ENCODE results near the gene PKN3.

The PKN3 gene

DNA sequence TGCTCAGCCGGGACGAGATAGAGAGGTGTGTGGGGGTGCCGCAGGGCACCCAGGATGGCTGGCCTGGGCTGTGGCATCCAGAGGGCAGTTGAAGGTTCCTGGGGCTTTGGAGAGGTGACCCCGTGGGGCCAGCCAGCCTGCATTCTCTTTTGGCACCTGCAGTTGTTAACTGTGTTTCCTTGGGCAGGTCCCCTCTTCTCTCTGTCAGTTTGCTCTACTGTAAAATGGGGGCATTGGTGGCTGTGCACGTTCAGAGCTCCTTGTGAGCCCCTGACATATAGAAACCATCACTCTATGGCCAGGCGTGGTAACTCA, 13.1 kb downstream of the PKN3 start:
- no peak for DNase-seq (ENCODE audit: extremely low read depth in 1 of 2, low read depth in 1 of 2)

DNA sequence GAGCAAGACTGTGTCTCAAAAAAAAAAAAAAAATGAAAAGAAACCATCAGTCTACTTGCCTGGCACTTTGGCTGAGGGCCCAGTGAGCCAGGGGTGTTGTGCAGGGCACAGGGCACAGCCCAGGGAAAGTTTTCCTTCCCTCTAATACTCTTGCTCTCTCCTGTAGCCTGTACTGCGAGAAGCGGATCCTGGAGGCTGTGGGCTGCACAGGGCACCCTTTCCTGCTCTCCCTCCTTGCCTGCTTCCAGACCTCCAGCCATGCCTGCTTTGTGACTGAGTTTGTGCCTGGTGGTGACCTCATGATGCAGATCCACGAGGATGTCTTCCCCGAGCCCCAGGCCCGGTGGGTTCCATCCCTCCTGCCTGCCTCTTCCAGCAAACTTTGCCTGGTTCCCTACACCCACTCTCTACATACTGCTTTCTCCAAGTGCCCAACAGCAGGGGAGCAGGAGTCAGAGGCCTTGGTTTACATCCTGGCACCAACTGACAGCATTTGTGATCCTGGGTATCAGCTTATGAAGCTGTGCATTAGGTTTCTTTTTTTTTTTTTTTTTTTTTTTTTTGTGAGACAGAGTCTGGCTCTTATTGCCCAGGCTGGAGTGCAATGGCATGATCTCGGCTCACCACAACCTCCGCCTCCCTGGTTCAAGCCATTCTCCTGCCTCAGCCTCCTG, 14.4 kb downstream of the PKN3 start:
- DNase-seq (ENCODE audit: extremely low read depth in 1 of 2, low read depth in 1 of 2): no peak

DNA sequence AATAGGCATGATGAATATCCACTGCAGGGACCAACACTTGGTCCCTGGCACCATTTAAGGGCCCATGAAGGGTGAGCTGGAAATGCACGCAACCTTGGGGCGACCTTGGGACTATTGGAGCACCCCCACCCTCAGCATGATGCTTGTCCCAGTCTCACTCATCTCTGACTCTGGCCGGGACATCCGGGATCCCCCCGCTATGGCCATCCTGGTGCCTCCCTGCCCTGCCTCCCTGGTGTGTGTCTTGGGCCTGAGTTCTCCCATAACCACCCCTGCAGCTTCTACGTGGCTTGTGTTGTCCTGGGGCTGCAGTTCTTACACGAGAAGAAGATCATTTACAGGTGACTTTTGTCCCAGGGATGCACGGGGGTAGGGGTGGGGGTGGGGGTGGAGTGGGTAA, 15.7 kb downstream of the PKN3 start:
- no peak for DNase-seq (ENCODE audit: extremely low read depth in 1 of 2, low read depth in 1 of 2)

DNA sequence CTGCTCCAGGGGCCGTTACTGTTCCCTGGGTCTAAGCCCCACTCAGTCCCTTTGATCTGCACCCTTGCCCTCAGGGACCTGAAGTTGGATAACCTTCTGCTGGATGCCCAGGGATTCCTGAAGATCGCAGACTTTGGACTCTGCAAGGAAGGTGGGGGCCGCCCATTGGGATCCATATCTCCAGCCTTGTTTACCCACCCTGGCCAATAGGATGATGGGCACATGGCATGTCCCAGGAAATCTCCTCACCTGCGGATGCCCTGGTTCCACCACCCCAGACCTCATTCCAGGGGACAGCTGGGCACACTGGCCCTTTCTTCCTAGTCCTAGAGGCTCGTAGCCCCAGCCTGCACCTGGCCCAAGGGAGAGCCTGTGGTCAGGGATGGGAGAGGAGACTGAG, 16.2 kb downstream of the PKN3 start:
- DNase-seq (ENCODE audit: extremely low read depth in 1 of 2, low read depth in 1 of 2): no peak

DNA sequence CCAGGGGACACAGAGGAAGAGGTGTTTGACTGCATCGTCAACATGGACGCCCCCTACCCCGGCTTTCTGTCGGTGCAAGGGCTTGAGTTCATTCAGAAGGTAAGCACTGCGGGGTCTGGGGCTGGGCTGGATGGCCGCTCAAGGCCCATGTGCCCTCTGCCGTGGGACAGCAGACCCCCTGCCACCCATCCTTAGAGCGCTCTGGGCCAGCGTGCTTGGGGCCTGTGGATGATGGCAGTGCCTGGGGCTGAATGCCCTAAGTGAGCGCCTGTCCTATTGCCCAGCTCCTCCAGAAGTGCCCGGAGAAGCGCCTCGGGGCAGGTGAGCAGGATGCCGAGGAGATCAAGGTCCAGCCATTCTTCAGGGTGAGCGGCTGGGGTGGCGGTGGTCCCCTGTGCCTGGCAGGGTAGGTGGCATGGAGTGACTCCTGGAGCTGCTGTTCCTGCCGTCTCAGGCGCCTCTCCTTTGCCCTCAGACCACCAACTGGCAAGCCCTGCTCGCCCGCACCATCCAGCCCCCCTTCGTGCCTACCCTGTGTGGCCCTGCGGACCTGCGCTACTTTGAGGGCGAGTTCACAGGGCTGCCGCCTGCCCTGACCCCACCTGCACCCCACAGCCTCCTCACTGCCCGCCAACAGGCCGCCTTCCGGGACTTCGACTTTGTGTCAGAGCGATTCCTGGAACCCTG, 17.8 kb downstream of the PKN3 start:
- DNase-seq (ENCODE audit: extremely low read depth in 1 of 2, low read depth in 1 of 2): no peak

DNA sequence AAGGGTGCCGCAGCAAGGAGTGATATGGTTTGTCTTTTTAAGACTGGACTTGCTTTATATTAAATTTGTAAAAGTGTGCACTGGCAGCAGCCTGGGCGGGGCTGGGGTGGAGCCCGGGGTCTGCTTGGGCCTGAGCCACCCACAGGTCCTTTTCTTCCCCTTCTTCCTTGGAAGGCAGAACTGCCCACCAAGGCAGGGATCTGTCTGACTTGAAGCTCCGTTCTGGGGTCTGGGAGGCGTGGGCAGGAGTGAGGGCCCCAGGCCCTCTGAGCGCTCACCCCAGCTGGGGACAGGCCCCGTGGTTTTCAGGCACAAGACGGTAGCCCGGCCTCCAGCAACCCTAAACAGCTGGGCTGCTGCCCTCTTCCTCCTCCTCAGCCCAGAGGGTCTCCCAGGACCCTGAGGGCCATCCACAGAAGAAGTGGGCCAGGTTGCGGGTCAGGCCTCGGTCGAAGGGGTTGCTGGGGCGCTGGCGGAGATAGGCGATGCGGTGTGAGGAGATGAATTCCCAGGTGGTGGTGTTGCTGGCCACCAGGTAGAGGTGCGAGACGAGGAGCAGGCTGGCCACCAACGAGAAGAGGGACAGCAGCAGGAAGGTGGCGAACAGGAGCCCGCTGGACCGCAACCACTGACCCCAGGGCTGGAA, 18.7 kb downstream of the PKN3 start:
- no peak for DNase-seq (ENCODE audit: extremely low read depth in 1 of 2, low read depth in 1 of 2)

DNA sequence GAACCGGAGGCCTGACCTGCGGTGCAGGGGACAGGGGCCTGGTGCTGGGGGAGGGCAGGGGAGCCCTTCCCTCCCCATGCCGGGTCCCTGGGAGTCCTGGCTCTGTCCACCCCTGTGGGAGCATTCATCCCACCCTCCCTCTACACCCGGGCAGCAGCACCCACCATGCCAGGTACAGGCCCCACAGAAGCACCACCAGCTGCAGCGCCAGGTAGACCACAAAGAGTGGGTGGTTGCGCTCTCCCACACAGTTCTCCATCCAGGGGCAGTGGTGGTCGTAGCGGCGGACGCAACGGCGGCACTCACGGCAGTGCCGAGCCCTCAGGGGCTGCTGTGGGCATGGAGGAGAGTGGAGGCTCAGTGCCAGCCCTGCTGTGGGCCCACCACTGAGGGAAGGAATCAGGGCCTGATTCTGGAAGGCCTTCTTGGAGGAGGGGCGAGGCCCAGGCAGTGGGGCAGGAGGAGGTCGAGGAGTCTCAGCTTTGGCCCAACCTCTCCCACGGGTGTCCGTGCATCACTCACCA, 19.2 kb downstream of the PKN3 start:
- no peak for DNase-seq (ENCODE audit: extremely low read depth in 1 of 2, low read depth in 1 of 2)

DNA sequence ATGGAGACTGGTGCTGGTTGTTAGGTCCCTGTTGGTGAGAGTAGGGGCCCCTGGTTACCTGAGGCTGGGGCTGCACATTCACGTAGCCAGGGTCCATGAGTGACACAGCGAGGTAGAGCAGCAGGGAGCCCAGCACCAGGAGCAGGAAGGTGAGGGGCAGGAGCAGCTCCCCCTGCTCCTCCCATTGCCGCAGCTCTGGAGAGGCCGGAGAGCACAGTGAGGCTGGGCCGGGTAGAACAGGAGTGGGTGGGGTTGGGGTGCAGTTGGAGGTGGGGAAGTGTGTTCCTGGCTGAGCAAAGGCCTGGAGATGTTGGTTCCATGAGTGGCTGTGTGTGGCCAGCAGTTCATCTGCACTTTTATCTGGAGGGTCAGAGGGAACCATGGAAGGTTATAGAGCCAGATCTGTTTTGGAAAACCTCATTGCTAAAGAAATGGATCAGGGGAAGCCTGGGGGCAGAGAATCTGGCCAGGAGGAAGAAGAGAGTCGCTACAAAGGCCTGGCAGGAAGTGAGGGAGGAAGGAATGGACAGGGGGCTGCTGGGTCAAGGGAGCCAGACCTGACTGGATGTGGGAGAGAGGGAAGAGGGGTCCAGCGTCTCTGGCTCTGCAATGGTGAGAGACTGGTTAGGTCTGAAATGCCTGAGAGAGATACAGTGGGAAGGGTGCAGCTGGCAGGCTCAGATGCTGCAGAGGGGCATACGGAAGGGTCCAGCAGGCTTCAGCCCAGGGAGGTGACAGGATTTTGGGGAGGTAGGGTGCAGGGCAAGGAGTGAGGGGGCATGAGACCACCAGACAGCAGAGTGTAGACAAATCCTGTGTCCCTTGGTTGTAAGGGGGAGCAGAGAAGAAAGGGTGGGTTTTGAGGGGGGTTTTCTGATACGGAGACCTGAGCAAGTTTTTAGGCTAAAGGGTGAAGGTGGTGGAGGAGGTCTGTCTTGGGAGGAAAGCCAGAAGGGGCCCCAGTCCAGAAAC, 20.4 kb downstream of the PKN3 start:
- no peak for DNase-seq (ENCODE audit: extremely low read depth in 1 of 2, low read depth in 1 of 2)

DNA sequence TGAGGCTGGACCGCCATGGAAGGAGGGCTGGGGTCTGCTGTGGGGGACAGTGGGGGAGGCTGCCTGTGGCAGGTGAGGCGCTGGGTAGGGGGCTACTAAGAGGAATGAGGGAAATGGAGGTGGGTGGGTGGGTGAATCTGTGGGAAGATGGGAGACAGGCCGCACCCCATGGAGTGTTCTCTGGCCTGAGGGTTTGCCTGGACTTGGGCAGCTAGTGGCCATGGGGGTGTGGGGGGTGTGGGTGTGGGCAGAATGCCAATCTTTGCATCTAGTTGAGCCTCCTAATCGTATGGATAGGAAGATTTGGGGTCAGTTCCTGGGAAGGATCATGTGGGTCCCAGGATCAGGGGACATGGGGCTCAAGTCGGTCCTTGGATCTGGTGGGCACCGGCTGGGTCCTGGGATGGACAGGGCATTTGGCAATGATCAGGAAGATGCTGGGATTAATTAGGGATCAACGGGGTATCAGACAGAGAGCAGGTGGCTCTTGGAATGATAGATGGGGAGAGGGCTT, 21.1 kb downstream of the PKN3 start:
- DNase-seq (ENCODE audit: extremely low read depth in 1 of 2, low read depth in 1 of 2): no peak

DNA sequence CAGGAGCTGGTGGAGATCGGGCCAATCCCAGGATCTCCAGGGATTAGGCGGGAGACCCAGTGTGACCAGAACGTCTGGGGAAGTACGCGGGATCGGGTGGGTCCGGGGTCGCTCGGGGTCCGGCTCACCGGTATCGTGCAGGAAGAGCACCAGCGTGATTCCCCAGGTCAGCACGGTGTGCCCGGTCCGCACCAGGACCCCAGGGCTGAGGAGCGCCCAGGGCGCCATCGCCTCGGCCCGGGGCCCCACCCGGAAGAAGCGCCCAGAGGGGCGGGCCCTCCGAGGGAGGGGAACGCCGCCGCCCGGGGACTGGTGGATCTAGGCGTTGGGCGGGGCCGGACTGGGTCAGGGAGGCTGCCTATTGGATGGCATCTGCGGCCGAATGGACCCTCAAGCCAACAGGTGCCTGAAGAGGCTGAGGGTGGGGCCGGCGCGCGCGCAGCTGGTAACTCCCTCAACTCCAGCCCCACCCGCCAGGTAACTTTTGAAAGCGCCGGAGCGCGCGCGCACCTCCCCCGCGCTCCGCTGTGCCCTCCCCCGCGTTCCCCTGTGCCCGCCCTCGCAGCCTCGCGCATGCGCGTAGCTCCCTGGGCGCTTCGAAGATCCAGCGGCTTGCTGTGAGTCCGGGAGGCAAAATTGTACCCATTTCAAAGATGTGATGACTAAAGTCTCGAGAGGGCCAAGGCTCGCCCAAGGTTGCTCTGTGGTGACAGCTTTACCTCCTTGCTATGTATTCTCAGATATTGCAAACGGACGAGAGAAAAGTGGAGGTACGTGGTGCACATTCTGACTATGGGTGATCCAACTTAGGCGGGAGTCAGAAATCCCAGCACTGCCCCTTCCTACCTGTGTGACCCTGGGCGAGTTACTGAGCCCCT, 21.8 kb downstream of the PKN3 start, which contains the start of gene ZDHHC12:
Gene ZDHHC12, minus strand, starts transcription at position 262 of the 878 bp plus-strand sequence. Its CDS starts 34 bp downstream, at position 228.
- peak; percentile 97 to 98 for DNase-seq (ENCODE audit: extremely low read depth in 1 of 2, low read depth in 1 of 2)

DNA sequence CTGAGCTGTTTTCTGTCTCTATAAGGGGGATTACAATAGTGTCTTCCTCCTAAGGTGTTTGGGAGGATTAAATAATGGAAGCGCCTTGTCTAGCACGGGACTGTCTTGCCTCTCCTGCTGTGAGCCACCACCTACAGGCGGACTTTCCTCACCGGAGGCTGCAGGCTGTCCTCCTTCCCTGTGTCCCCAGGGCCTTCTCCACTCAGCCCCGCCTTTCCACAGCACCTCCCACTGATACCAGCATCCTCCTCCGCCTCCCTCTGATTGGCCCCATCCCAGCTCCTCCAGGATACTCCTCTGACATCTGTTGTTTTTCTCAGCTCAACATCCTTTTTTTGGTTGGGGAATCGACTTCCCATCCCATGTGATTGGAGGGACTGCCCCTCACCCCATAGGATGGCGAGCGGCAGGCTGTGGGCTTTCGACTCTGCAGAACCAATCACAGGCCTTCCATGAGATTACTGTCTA, 22.5 kb downstream of the PKN3 start:
- no peak for DNase-seq (ENCODE audit: extremely low read depth in 1 of 2, low read depth in 1 of 2)

DNA sequence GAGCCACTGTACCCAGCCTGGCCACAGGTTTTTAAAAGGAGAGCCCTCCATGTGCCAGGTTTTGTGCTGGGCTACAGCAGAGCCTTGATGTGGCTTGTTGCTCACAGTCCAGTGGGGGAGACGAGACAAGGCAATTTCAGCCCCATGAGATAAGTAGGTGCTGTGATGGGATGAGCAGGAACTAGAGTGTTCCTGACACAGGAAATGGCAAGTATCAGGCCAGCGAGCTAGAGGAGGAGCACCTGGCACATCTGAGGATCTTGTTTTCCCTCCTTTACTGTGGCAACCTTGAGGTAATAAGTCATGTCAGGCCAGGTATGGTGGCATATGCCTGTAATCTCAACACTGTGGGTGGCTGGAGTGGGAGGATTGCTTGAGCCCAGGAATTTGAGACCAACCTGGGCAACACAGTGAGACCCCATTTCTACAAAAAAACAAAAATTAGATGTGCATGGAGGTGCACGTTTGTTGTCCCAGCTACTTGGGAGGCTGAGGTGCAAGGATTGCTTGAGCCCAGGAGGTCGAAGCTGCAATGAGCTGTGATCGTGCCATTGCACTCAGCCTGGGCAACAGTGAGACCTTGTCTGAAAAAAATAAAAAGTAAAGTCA, 25.4 kb downstream of the PKN3 start:
- DNase-seq (ENCODE audit: extremely low read depth in 1 of 2, low read depth in 1 of 2): no peak

DNA sequence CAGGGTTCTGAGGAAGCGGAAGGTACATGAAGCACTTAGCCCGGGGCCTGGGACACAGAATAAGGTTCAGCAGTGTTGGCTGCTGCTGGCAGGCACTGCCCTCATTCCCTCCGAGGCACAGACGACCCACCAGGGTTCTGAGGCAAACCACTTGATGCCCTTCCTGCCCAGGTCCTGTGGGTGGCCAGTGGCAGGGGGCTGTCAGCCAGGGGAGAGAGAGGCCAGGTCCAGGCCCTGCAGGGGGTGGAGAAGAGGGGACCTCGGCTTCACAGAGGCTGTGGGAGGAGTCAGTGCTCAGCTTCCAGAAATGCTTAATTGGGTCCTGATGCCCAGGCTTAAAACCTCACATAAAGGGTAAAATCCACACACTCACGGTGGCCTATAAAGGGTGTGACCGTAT, 26.0 kb downstream of the PKN3 start:
- no peak for DNase-seq (ENCODE audit: extremely low read depth in 1 of 2, low read depth in 1 of 2)

DNA sequence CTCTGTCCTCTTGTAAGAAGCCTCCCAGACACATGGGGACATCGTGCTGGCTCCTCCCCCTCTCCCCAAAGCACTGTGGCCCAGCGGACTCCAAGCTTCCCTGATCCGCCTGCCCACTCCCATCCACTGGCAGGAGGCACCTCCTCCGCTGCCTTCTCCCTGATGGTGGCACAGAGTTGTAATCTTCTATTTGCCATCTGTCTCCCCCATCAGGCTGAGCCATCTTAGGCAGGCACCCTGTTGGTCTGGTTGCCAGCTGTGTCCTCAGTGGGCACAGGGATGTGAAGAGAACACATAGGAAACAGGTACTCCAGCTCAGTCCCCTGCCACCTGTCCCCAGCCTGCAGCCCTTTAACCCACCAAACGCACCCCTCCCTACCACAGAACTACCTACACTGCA, 27.0 kb downstream of the PKN3 start:
- DNase-seq (ENCODE audit: extremely low read depth in 1 of 2, low read depth in 1 of 2): no peak

DNA sequence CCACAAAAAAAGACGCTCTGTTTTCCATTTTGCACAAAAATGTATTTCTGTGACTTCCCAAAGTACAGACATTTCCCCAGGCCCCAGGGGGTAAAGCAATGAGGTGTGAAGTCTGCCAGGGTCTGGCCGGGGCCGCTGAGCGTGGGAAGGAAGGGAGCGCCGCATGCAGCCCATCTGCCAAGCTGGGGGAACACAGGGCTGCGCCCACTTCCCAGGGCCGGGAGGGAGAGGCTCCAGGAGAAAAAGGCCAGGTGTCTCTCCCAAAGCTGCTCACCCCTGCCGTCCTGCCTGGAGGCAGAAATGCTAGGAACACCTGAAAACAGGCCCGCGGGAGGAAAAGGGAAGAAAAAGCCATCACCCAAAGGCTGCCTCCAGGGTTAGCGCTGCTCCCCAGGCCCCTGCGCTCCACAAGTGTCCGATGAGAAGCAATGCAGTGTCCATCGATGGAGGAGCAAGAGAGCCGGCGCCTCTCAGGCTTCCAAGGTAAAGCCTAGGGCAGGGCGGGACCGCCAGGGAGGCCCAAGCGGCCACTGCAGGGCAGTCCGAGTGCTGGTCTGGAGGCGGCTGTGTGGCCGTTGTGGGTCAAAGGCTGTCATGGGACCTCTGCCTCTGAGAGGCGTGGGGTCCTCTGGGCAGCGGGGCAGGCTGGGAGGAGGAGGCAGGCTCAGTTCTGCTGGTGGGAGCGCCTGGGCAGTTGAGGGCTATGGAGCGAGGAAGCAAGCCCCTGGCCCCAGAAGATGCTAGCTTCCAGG, 27.6 kb downstream of the PKN3 start:
- no peak for DNase-seq (ENCODE audit: extremely low read depth in 1 of 2, low read depth in 1 of 2)

DNA sequence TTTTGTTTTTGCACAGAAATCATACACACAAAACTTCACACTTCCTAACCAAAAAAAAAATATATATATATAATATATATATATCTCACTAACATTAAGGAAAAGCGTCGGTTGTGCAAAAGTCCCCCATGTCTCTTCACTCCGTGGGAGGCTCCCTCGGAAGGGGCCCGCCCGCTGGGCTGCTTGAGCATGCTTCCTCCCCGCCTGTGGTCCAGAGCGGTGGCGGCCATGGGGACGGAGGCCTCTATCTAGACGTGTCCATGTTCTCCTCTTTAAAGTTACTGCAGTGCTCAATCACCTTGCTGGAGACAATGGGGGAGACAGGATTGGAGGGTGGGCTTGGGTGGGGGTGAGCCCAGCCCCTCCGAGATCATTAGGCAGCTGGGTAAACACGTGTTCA, 28.8 kb downstream of the PKN3 start:
- DNase-seq (ENCODE audit: extremely low read depth in 1 of 2, low read depth in 1 of 2): no peak

DNA sequence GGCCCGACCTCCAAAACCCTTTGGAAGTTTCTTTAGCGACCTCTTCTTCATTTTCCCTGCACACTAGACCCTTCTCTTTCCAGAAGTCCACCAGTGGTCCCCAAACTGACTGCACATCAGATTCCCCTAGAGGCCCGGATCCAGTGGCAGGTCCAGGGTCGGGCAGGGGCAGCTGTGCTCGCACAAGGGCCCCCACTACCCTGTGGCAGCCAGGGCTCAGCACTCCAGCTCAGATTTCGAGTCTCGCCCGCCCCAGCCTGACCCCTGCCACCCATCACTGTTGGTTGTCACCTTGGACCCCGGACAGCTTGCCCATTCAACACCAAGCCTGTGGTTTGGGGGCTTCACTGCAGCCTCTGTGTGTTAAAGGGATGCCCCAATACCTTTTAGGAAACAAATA, 29.4 kb downstream of the PKN3 start:
- DNase-seq (ENCODE audit: extremely low read depth in 1 of 2, low read depth in 1 of 2): no peak

DNA sequence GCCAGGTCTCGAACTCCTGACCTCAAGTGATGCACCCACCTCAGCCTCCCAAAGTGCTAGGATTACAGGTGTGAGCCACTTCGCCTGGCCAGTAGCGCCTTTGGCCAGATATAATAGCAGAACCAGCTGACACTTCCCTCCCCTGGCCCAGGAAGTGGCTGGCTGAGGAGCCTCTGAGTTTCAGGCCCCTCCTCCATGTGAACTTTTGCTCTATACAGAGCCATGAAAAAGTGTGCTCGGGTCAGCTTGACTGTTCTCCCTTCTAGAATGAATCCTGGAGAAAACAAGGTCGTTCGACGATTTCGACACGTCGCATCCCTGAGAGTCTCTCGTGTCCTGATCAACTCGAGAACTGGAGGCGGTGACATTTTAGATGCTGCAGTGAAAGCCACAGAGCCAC, 30.3 kb downstream of the PKN3 start:
- DNase-seq (ENCODE audit: extremely low read depth in 1 of 2, low read depth in 1 of 2): no peak

DNA sequence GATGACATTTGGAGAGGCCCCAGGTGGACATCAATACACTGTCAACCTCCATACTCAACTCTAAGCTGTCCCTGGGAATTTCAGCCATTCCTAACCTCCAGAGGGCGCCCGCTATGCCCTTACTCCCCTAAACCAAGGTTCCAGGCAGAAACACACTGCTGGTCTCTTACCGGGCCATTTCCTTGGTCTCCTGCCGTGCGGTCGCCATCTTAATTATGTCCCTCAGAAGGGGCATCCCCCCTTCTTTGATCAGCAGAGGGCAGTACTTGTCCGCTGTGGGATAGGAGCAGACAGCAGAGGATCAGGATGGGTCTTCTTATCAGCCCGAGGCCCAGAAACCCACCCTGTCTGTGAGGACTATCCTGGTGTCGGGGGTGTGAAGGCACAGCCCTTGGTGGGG, 31.0 kb downstream of the PKN3 start:
- DNase-seq (ENCODE audit: extremely low read depth in 1 of 2, low read depth in 1 of 2): no peak
